ENCODE results near the gene ADAD2.

ADAD2 gene

GRCh38 chr16:84242839-84243238 is 51.9 kb downstream of the ADAD2 start:
- TF ChIP-seq TAF1 (IDR thresholded peaks at IDR 0.05; ENCODE audit: borderline replicate concordance, insufficient read depth, low read length) (no peak), REST (IDR thresholded peaks at IDR 0.05; ENCODE audit: insufficient read depth in 1 of 2, low read depth in 2 of 2, low read length in 2 of 2) (no peak)

- no peak for TF ChIP-seq TAF1 (IDR thresholded peaks at IDR 0.05; ENCODE audit: borderline replicate concordance, insufficient read depth, low read length)
- TF ChIP-seq REST (IDR thresholded peaks at IDR 0.05; ENCODE audit: insufficient read depth in 1 of 2, low read depth in 2 of 2, low read length in 2 of 2) = no peak
These were observed 52.8 kb downstream of the ADAD2 start for GRCh38 chr16:84243732-84244131.

GRCh38 chr16:84244728-84245127 is 53.8 kb downstream of the ADAD2 start:
- TF ChIP-seq TAF1 (IDR thresholded peaks at IDR 0.05; ENCODE audit: borderline replicate concordance, insufficient read depth, low read length) = no peak
- TF ChIP-seq REST (IDR thresholded peaks at IDR 0.05; ENCODE audit: insufficient read depth in 1 of 2, low read depth in 2 of 2, low read length in 2 of 2) = no peak
- no peak for TF ChIP-seq SIN3A (IDR thresholded peaks at IDR 0.05; ENCODE audit: borderline replicate concordance, insufficient read depth, low read length)
- no peak for TF ChIP-seq FOXP2 (optimal IDR thresholded peaks at IDR 0.05; ENCODE audit: borderline replicate concordance, extremely low read depth, extremely low read length, insufficient read depth)
- TF ChIP-seq POLR2AphosphoS5 (IDR thresholded peaks at IDR 0.05; ENCODE audit: low read depth, low read length) = no peak

- no peak for TF ChIP-seq TAF1 (IDR thresholded peaks at IDR 0.05; ENCODE audit: borderline replicate concordance, insufficient read depth, low read length)
- TF ChIP-seq REST (IDR thresholded peaks at IDR 0.05; ENCODE audit: insufficient read depth in 1 of 2, low read depth in 2 of 2, low read length in 2 of 2) = no peak
- no peak for TF ChIP-seq FOXP2 (optimal IDR thresholded peaks at IDR 0.05; ENCODE audit: borderline replicate concordance, extremely low read depth, extremely low read length, insufficient read depth)
- TF ChIP-seq POLR2AphosphoS5 (IDR thresholded peaks at IDR 0.05; ENCODE audit: low read depth, low read length) = no peak
- no peak for TF ChIP-seq SIN3A (IDR thresholded peaks at IDR 0.05; ENCODE audit: borderline replicate concordance, insufficient read depth, low read length)
These were observed 55.2 kb downstream of the ADAD2 start for GRCh38 chr16:84245956-84246678.

GRCh38 chr16:84246679-84247077 is 55.7 kb downstream of the ADAD2 start:
- no peak for TF ChIP-seq SIN3A (IDR thresholded peaks at IDR 0.05; ENCODE audit: borderline replicate concordance, insufficient read depth, low read length)
- TF ChIP-seq REST (IDR thresholded peaks at IDR 0.05; ENCODE audit: insufficient read depth in 1 of 2, low read depth in 2 of 2, low read length in 2 of 2) = no peak
- TF ChIP-seq TAF1 (IDR thresholded peaks at IDR 0.05; ENCODE audit: borderline replicate concordance, insufficient read depth, low read length) = no peak
- TF ChIP-seq FOXP2 (optimal IDR thresholded peaks at IDR 0.05; ENCODE audit: borderline replicate concordance, extremely low read depth, extremely low read length, insufficient read depth) = no peak
- TF ChIP-seq POLR2AphosphoS5 (IDR thresholded peaks at IDR 0.05; ENCODE audit: low read depth, low read length) = no peak

All from PFSK-1 (cell line).